Measurements from ENCODE around the gene TOPORS.

TOPORS gene

GRCh38 chr9:32580631-32581300 lies 28.4 kb upstream of the TOPORS start:
- no peaks in the 10 kb centered on the region for H3K9me3 ChIP-seq (ENCODE audit: control insufficient read depth, insufficient read depth, low read length)
- H3K36me3 ChIP-seq (ENCODE audit: control insufficient read depth, insufficient read depth, low read length): no peaks in the 10 kb centered on the region
- H3K27ac ChIP-seq (ENCODE audit: low read length): no peak overlapping the region
- no peak overlapping the region for H3K4me3 ChIP-seq (ENCODE audit: low read length)
- H3K27me3 ChIP-seq (ENCODE audit: control insufficient read depth, insufficient read depth, low read length): no peaks in the 10 kb centered on the region
- no CpG with 5 or more reads among the region's 3 CpGs for WGBS (ENCODE audit: insufficient coverage, insufficient read length)
- no peak for DNase-seq (ENCODE audit: low read depth, low spot score)
- no peaks in the 10 kb centered on the region for H3K4me1 ChIP-seq (ENCODE audit: control insufficient read depth, insufficient read depth, low read length)

DNA sequence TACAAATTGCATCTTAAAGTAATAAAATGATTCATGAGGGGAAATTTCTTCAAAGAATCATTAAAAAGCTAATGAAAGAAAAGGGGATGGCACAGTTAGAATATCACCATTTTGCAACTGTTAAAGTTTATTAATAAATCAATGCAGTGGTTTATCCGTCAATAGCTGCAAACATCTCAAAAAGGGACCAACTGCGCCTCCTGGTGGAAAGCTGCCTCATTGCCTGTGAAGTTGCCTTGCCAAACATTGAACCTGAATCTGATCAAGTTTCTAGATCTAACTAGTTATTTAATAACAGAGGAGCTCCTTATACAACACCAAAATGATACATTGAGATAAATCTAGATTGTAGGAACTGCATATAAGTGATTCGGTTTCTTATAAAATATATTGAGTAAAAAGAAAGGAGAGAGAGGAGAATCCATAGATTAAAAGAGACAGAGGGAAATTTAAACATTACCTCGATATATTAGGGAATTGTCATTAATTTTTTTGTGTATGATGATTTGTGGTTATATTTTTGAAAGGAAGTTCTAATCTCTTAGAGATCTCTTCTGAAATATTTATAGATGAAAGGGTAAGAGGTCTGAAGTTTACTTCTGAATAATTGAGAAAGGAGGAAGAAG lies 27.4 kb upstream of the TOPORS start:
- DNase-seq (ENCODE audit: low read depth, low spot score): no peak
- H3K4me3 ChIP-seq (ENCODE audit: low read length): no peak overlapping the region
- H3K27ac ChIP-seq (ENCODE audit: low read length): no peak overlapping the region
- no peaks in the 10 kb centered on the region for H3K9me3 ChIP-seq (ENCODE audit: control insufficient read depth, insufficient read depth, low read length)
- H3K27me3 ChIP-seq (ENCODE audit: control insufficient read depth, insufficient read depth, low read length): no peaks in the 10 kb centered on the region
- H3K4me1 ChIP-seq (ENCODE audit: control insufficient read depth, insufficient read depth, low read length): no peaks in the 10 kb centered on the region
- 100% methylated on average over 1 of the region's 4 CpGs for WGBS (ENCODE audit: insufficient coverage, insufficient read length)
- H3K36me3 ChIP-seq (ENCODE audit: control insufficient read depth, insufficient read depth, low read length): no peaks in the 10 kb centered on the region

GRCh38 chr9:32578976-32579375 lies 26.6 kb upstream of the TOPORS start:
- H3K4me3 ChIP-seq (ENCODE audit: low read length): no peak overlapping the region
- no peaks in the 10 kb centered on the region for H3K9me3 ChIP-seq (ENCODE audit: control insufficient read depth, insufficient read depth, low read length)
- no peaks in the 10 kb centered on the region for H3K27me3 ChIP-seq (ENCODE audit: control insufficient read depth, insufficient read depth, low read length)
- H3K4me1 ChIP-seq (ENCODE audit: control insufficient read depth, insufficient read depth, low read length): no peaks in the 10 kb centered on the region
- no peaks in the 10 kb centered on the region for H3K36me3 ChIP-seq (ENCODE audit: control insufficient read depth, insufficient read depth, low read length)
- WGBS (ENCODE audit: insufficient coverage, insufficient read length): no CpG with 5 or more reads among the region's 5 CpGs
- DNase-seq (ENCODE audit: low read depth, low spot score): no peak
- H3K27ac ChIP-seq (ENCODE audit: low read length): no peak overlapping the region

DNA sequence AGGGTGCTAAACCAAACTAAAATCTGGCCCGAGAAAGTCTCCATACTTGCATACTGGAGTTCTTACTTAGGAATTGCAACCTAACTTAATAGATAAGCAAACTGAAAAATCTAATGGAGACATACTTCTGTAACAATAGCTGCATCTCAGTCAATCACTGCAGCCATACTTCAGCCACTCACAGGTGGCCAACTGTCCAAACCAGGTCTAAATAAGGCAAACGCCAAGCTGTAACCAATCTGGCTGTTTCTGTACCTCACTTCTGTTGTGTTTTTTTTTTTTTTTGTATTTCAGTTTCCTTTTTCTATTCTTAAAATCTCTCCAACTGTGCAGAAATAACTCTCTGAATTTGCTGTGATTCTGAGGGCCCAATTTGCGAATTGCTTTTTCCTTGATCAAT lies 24.9 kb upstream of the TOPORS start:
- no CpG with 5 or more reads among the region's 3 CpGs for WGBS (ENCODE audit: insufficient coverage, insufficient read length)

GRCh38 chr9:32574858-32575257 lies 22.5 kb upstream of the TOPORS start:
- Histone ChIP-seq H3K4me1 (ENCODE audit: control insufficient read depth, insufficient read depth, low read length) (no peaks in the 10 kb centered on the region), H3K27ac (ENCODE audit: low read length) (no peak overlapping the region), H3K4me3 (ENCODE audit: low read length) (no peak overlapping the region), H3K9me3 (ENCODE audit: control insufficient read depth, insufficient read depth, low read length) (no peaks in the 10 kb centered on the region), H3K36me3 (ENCODE audit: control insufficient read depth, insufficient read depth, low read length) (peaks cover 3% of the 10 kb centered on the region; the same call in 1 of the 2 replicates), H3K27me3 (ENCODE audit: control insufficient read depth, insufficient read depth, low read length) (no peaks in the 10 kb centered on the region)
- no peak for DNase-seq (ENCODE audit: low read depth, low spot score)
- WGBS (ENCODE audit: insufficient coverage, insufficient read length): no CpG with 5 or more reads among the region's 1 CpG

More for the DNA sequence above, 24.9 kb upstream of the TOPORS start:
- no peak overlapping the region for H3K27ac ChIP-seq (ENCODE audit: low read length)
- H3K9me3 ChIP-seq (ENCODE audit: control insufficient read depth, insufficient read depth, low read length): no peaks in the 10 kb centered on the region
- no peak overlapping the region for H3K4me3 ChIP-seq (ENCODE audit: low read length)
- H3K4me1 ChIP-seq (ENCODE audit: control insufficient read depth, insufficient read depth, low read length): no peaks in the 10 kb centered on the region
- H3K27me3 ChIP-seq (ENCODE audit: control insufficient read depth, insufficient read depth, low read length): no peaks in the 10 kb centered on the region
- no peak for DNase-seq (ENCODE audit: low read depth, low spot score)
- H3K36me3 ChIP-seq (ENCODE audit: control insufficient read depth, insufficient read depth, low read length): no peaks in the 10 kb centered on the region

- no peaks in the 10 kb centered on the region for H3K4me1 ChIP-seq (ENCODE audit: control insufficient read depth, insufficient read depth, low read length)
- no peak for DNase-seq (ENCODE audit: low read depth, low spot score)
- no peak overlapping the region for H3K27ac ChIP-seq (ENCODE audit: low read length)
- peaks cover 3% of the 10 kb centered on the region; the same call in 1 of the 2 replicates for H3K36me3 ChIP-seq (ENCODE audit: control insufficient read depth, insufficient read depth, low read length)
- no peaks in the 10 kb centered on the region for H3K9me3 ChIP-seq (ENCODE audit: control insufficient read depth, insufficient read depth, low read length)
- no peak overlapping the region for H3K4me3 ChIP-seq (ENCODE audit: low read length)
- H3K27me3 ChIP-seq (ENCODE audit: control insufficient read depth, insufficient read depth, low read length): no peaks in the 10 kb centered on the region
- WGBS (ENCODE audit: insufficient coverage, insufficient read length): no CpG with 5 or more reads among the region's 7 CpGs
Observed at GRCh38 chr9:32573821-32574220, 21.4 kb upstream of the TOPORS start.

- no peaks in the 10 kb centered on the region for H3K4me1 ChIP-seq (ENCODE audit: control insufficient read depth, insufficient read depth, low read length)
- DNase-seq (ENCODE audit: low read depth, low spot score): no peak
- H3K4me3 ChIP-seq (ENCODE audit: low read length): peak within 1 kb of the TSS; percentile 86
- H3K9me3 ChIP-seq (ENCODE audit: control insufficient read depth, insufficient read depth, low read length): no peaks in the 10 kb centered on the region
- H3K27me3 ChIP-seq (ENCODE audit: control insufficient read depth, insufficient read depth, low read length): no peaks in the 10 kb centered on the region
- H3K27ac ChIP-seq (ENCODE audit: low read length): no peak within 1 kb of the TSS
- no CpG with 5 or more reads among the region's 36 CpGs for WGBS (ENCODE audit: insufficient coverage, insufficient read length)
- peaks cover 3% of the 10 kb centered on the region; the same call in 1 of the 2 replicates for H3K36me3 ChIP-seq (ENCODE audit: control insufficient read depth, insufficient read depth, low read length)
Observed at GRCh38 chr9:32572900-32573523, 20.6 kb upstream of the TOPORS start, which contains the start of gene NDUFB6. Gene NDUFB6, minus strand, starts transcription at chr9:32573159. Its CDS starts 99 bp downstream, at chr9:32573060.

- Histone ChIP-seq H3K9me3 (ENCODE audit: control insufficient read depth, insufficient read depth, low read length) (no peaks in the 10 kb centered on the region), H3K4me3 (ENCODE audit: low read length) (peak overlapping the region; percentile 86), H3K27me3 (ENCODE audit: control insufficient read depth, insufficient read depth, low read length) (no peaks in the 10 kb centered on the region), H3K27ac (ENCODE audit: low read length) (no peak overlapping the region), H3K36me3 (ENCODE audit: control insufficient read depth, insufficient read depth, low read length) (peaks cover 3% of the 10 kb centered on the region; the same call in 1 of the 2 replicates), H3K4me1 (ENCODE audit: control insufficient read depth, insufficient read depth, low read length) (no peaks in the 10 kb centered on the region)
- no CpG with 5 or more reads among the region's 17 CpGs for WGBS (ENCODE audit: insufficient coverage, insufficient read length)
- DNase-seq (ENCODE audit: low read depth, low spot score): no peak
Observed at GRCh38 chr9:32571969-32572899, 19.8 kb upstream of the TOPORS start.

- Histone ChIP-seq H3K4me3 (ENCODE audit: low read length) (no peak overlapping the region), H3K27me3 (ENCODE audit: control insufficient read depth, insufficient read depth, low read length) (no peaks in the 10 kb centered on the region), H3K36me3 (ENCODE audit: control insufficient read depth, insufficient read depth, low read length) (peaks cover 11% of the 10 kb centered on the region), H3K9me3 (ENCODE audit: control insufficient read depth, insufficient read depth, low read length) (no peaks in the 10 kb centered on the region), H3K27ac (ENCODE audit: low read length) (no peak overlapping the region), H3K4me1 (ENCODE audit: control insufficient read depth, insufficient read depth, low read length) (no peaks in the 10 kb centered on the region)
- no CpG with 5 or more reads among the region's 4 CpGs for WGBS (ENCODE audit: insufficient coverage, insufficient read length)
- DNase-seq (ENCODE audit: low read depth, low spot score): no peak
Observed at GRCh38 chr9:32570262-32570661, 17.9 kb upstream of the TOPORS start.

- H3K4me1 ChIP-seq (ENCODE audit: control insufficient read depth, insufficient read depth, low read length): no peaks in the 10 kb centered on the region
- no peak overlapping the region for H3K27ac ChIP-seq (ENCODE audit: low read length)
- no peak for DNase-seq (ENCODE audit: low read depth, low spot score)
- H3K36me3 ChIP-seq (ENCODE audit: control insufficient read depth, insufficient read depth, low read length): peaks cover 11% of the 10 kb centered on the region
- no peaks in the 10 kb centered on the region for H3K9me3 ChIP-seq (ENCODE audit: control insufficient read depth, insufficient read depth, low read length)
- no CpG with 5 or more reads among the region's 26 CpGs for WGBS (ENCODE audit: insufficient coverage, insufficient read length)
- H3K27me3 ChIP-seq (ENCODE audit: control insufficient read depth, insufficient read depth, low read length): no peaks in the 10 kb centered on the region
- H3K4me3 ChIP-seq (ENCODE audit: low read length): no peak overlapping the region
Observed at GRCh38 chr9:32566770-32567169, 14.4 kb upstream of the TOPORS start.

Data from iPS DF 6.9 (cell line).